Hepatic stellate cell (primary cell): Measurements from ENCODE around the gene ARMH1.
A peak's percentile ranks its signal among the peaks of the same experiment; 100 is the strongest.

Experiments
- DNase-seq: peaks from one replicate; pipeline ENCODE4 v3.0.0; 2011; ENCODE audit warnings: low spot score

ARMH1 gene

GRCh38 chr1:44674113-44675000 lies at the start of gene ARMH1, which contains the start of gene TMEM53:
Gene ARMH1 (plus strand): TSS chr1:44674714. CDS start chr1:44689698, 14,984 bp downstream.
Gene TMEM53 (minus strand): TSS chr1:44674481. CDS start chr1:44674391, 90 bp downstream.
- DNase-seq: peak; percentile 99

DNA sequence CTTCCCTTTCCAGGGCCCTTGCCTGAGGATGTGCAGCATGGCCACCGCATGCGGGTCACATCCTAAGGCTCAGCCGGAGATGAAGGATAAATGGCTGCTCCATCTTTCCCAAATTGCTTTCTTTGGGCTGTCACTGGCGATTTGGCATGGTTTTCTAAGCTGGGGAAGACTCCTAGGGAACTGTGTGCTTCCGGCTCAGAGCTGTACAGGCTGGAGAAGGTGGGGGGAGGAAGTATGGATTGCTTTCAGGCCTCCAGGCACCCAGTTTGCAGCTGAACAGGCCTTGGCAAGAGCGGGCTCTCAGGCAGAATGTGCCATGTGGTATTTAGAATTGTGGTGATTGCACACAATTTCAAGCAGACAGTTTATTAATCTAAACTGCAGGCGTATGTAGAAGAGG lies 49.2 kb upstream of the ARMH1 start:
- DNase-seq: no peak

- peak; percentile 55 for DNase-seq
Measured at GRCh38 chr1:44628962-44629756, 45.4 kb upstream of the ARMH1 start.

- DNase-seq: no peak
Measured at GRCh38 chr1:44630116-44630515, 44.4 kb upstream of the ARMH1 start.

DNA sequence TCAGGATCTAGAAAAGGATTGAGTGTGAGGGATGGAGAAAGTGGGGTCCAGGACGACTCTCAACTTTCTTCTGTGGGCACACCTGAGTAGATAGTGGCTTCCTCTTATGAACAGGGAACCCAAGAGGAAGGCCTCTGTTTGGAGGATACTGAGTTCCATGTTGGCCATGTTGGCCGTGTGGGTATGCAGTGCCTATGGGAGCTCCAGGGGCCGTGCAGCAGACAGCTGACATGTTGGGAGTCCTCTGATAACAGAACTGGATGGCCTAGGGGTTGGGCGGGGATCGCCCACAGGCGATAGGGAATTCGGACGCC lies 43.2 kb upstream of the ARMH1 start:
- DNase-seq: no peak

- peak; percentile 95 for DNase-seq
Measured at GRCh38 chr1:44631647-44632539, 42.6 kb upstream of the ARMH1 start.

DNA sequence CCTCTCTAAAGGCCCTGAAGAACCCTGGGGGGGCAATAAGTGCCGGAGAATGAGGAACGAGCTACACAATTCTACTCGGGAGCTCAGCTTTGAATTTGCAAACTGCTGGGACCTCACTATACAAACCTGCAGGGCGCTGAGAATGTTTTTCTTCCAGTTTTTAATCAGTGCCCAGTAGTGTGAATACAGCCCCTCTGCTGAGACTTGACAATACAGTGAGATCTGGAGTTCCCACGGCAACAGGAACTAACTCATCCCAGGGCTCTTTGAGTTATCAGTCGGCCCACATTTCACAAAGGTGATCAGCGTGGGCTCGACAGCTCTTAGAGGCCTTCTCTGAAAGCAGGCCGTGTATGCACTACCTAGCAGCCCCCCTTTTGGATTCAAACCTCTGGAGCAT lies 41.9 kb upstream of the ARMH1 start:
- DNase-seq: peak; percentile 43

DNA sequence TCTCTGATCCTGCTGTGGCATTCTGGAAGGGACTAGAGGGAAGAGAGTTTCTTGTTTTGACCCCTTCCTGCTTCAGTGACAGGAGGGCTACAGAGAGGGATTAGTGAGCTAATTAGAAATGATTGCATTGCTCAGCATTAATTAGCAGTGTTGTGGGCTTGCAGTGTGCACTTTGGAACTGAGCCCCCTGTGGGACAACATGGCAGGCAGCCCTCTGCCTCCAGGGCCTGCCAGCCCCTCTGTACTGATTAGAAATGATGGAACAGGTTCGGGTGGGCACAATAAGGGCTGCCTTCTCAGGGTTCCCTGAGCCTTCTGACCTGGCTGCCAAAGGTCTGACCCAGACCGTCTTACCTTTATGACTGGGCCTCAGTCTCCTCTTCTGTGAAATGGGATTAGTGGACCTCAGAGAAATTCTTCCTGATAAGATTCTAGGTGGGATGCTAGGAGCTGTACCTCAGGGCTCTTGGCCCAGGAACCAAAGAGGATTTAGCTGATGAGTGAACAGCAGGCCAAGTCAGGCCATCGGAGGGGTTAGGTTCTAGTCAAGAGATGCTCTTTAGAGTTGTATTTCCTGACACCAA lies 39.8 kb upstream of the ARMH1 start:
- DNase-seq: no peak

- no peak for DNase-seq
Measured at GRCh38 chr1:44635439-44635838, 39.1 kb upstream of the ARMH1 start.

DNA sequence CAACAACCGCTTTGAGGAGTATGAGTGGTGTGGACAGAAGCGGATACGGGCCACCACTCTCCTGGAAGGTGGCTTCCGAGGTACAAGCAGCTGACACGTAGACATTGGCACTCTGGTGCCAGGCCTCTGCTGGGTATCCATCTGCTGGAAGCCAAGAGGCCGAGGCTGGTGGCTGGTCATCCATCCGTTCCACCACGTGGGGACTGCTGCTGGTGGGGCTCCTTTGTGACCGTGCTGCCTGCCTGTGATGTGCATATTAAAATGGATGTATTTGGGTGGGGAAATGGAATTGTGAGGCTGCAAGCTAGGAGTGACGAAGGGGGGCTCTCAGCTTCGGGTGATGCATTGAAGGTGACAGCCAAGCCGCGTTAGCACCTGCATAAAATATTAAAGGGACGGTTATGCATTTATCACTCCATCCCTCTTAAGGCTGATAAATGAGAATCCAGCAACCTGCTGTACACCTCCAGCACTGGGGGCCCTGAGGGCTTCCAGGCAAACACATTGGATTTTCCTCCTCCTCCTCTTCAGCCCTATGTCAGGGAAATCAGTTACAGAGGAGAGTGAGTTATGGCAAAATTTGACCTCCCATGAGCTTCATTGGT lies 38.3 kb upstream of the ARMH1 start:
- no peak for DNase-seq

DNA sequence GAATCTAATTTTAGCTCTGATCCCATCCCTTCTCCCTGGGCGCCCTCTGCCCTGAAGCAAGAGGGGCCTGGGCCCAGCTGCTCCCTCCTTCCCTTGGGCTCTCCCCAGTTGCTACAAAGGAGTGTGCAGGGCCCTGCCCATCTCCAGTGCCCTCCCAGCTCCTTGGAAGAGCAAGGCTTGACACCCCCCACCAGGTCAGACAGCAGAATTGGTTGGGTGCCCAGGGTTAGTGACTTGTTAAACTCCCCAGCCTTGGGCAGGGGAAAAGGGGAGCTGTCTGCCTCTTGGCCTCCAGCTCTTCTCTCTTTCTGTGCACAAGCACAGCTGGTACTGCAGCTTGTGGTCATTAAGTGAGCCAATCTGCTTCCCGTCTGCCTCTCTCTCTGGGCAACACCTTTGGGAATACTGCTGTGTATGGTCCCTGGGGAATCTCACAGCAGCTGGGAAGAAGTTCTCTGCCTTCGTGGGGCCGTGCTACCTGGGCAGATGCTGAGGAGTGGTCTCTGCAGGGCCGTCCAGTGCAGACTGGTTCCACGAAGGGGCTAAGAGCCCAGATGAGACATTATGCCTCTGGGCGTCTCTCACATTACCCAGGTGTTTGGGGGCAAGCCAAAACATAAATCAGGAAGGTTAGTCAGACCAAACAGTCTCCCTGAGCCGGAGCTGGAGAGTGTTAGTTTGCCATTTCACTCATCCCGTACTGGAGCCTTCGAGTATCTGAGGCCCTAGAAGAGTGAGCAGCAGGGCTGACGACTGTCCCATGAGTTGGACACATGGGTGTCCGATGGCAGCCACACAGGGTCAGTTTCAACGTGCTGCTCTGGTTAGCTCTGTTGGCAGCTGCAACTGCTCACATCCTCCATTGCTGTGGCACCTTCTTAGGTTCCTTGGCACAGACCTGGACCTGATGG lies 37.6 kb upstream of the ARMH1 start:
- no peak for DNase-seq

DNA sequence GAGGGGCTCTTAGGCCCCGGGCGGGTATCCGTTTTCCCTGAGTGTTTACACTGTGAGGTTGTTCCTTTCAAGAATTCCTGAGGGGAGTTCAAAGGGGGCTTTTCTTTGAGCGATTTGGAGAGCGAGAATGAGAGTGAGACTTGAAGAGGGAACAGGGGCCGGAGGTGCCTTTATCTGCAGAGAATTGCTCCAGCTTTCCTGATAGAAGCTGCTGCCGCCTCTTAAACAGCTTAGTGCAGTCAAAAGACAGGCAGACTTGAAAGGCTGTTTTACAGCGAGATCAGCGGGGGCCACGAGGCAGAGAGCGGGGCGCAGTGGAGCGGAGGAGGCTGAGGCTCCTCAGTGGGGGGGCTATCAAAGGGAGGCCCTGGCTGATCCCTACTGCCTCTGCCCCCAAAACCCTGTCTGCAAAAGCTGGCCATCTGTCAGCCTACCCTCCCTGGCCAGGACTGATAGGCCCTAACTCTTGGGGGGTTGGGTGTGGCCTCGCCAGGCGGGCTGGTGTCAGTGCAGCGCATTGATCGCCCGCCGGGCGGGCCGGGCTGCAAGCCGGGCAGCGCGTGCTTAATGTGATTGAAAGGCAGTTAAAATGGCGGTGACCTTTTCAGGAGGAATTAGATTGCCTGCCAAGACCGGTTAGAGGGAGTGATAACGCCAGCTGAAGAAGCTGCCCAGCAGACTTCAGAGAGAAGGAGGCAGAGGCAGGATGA lies 36.7 kb upstream of the ARMH1 start:
- no peak for DNase-seq

GRCh38 chr1:44640200-44640853 lies 34.2 kb upstream of the ARMH1 start:
- DNase-seq: no peak

DNA sequence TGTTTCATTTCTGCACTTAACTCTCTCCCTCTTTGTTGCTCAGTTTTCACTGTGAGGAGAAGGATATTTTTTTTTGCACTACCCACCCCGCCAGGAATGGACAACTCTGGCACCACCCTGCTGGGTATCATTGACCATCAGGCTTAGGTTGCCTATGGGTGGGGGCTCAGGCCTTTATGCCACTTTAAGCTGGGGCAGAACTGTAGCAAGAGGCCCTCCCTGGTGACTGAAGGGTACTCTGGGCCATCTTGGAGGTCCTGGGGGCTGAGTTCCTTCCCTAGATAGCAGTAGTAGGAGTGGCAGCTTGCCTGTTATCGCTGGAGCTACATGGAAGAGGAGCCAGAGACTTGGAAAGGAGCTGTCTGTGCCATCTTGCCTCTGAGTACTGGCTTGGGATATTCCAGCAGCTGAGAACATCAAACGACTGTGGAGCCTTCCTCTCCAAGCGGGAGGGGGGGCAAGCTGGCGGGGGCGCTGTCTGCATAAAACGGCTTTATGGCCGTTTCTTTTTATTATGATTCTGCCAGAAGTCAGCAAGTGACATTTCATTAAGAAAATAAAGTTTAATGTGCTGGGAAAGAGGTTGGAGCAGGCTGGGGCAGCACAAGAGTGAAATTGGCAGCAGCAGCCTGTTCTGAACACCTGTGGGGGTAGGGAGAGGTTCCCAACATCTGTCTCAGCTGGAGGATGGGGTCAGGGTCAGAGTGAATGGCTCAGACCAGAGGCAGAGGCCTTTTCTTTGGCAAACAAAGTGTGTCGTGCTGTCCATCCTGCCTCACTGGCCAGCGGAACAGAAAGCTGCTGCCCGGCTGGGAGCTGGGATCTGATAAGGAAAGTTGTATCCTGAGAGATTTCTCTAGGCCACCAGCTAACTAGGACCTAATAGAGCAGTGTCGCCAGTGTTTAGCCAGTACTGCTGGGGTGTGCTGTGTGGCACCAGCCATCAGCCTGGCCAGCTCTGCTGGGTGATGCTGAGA lies 33.1 kb upstream of the ARMH1 start:
- DNase-seq: no peak

- DNase-seq: no peak
Measured at GRCh38 chr1:44642255-44642654, 32.3 kb upstream of the ARMH1 start.

- DNase-seq: no peak
Measured at GRCh38 chr1:44642925-44643324, 31.6 kb upstream of the ARMH1 start.

- DNase-seq: no peak
Measured at GRCh38 chr1:44643721-44644334, 30.7 kb upstream of the ARMH1 start.
